SK-N-SH treated with all-trans-retinoic acid at 6 μM for 48 hours (cell line): ENCODE results near the gene PDCD7.

Experiments used
- OSR1 ChIP-seq: fragments of 250-450 bp; sonication (Bioruptor Pico); IDR thresholded peaks from 2 replicates; pipeline ENCODE4 v1.8.0; 2022; ENCODE audit warnings: moderate library complexity, mild to moderate bottlenecking, inconsistent platforms
- PPARA ChIP-seq: fragments of 250-450 bp; sonication (Bioruptor Pico); IDR thresholded peaks from 2 replicates; pipeline ENCODE4 v1.5.0; 2020; ENCODE audit warnings: mild to moderate bottlenecking, borderline replicate concordance
- RARB ChIP-seq: fragments of 250-450 bp; sonication (Bioruptor Pico); IDR thresholded peaks from 2 replicates; pipeline ENCODE4 v1.8.0; 2021; ENCODE audit warnings: mild to moderate bottlenecking, moderate library complexity
- SNAI2 ChIP-seq: fragments of 250-450 bp; sonication (Bioruptor Pico); IDR thresholded peaks from 2 replicates; pipeline ENCODE4 v1.5.0; 2020; ENCODE audit warnings: mild to moderate bottlenecking, moderate library complexity
- ZFP30 ChIP-seq: fragments of 450-650 bp; formaldehyde crosslinking; IDR thresholded peaks from 2 replicates; pipeline ENCODE4 v1.5.0; 2022; ENCODE audit warnings: mild to moderate bottlenecking, moderate library complexity
- ZNF70 ChIP-seq: fragments of 450-650 bp; formaldehyde crosslinking; IDR thresholded peaks from 2 replicates; pipeline ENCODE4 v1.5.0; 2020; ENCODE audit warnings: mild to moderate bottlenecking, moderate library complexity
- TF ChIP-seq, protein P1 (sequence below): fragments of 250-450 bp; sonication (Bioruptor Pico); IDR thresholded peaks from 2 replicates; pipeline ENCODE4 v1.5.1; 2020; ENCODE audit warnings: low read depth, mild to moderate bottlenecking, moderate library complexity
- TF ChIP-seq, protein P2 (sequence below): fragments of 250-450 bp; sonication (Bioruptor Pico); IDR thresholded peaks from 2 replicates; pipeline ENCODE4 v1.8.0; 2020; ENCODE audit warnings: mild to moderate bottlenecking, moderate library complexity, borderline replicate concordance

DNA sequence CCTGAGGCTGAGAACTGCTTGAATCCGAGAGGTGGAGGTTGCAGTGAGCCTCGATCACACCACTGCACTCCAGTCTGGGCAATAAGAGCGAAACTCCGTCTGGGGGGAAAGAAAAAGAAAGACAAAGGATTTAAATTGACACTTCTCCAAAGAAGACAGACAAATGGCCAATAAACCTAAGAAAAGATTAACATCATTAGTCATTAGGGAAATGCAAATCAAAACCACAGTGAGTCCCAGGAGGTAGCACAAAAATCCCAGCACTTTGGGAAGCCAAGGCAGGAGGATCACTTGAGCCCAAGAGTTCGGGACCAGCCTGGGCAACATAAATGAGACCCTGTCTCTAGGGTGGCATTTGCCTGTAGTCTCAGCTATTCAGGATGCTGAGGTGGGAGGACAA lies 38.9 kb upstream of the PDCD7 start:
- TF ChIP-seq, protein P1, sequence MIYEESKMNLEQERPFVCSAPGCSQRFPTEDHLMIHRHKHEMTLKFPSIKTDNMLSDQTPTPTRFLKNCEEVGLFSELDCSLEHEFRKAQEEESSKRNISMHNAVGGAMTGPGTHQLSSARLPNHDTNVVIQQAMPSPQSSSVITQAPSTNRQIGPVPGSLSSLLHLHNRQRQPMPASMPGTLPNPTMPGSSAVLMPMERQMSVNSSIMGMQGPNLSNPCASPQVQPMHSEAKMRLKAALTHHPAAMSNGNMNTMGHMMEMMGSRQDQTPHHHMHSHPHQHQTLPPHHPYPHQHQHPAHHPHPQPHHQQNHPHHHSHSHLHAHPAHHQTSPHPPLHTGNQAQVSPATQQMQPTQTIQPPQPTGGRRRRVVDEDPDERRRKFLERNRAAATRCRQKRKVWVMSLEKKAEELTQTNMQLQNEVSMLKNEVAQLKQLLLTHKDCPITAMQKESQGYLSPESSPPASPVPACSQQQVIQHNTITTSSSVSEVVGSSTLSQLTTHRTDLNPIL (CRISPR knock-in tag): no peak
- TF ChIP-seq ZFP30 (no peak), RARB (CRISPR knock-in tag) (no peak), SNAI2 (CRISPR knock-in tag) (no peak), OSR1 (no peak), ZNF70 (CRISPR knock-in tag) (no peak), PPARA (no peak)
- TF ChIP-seq, protein P2, sequence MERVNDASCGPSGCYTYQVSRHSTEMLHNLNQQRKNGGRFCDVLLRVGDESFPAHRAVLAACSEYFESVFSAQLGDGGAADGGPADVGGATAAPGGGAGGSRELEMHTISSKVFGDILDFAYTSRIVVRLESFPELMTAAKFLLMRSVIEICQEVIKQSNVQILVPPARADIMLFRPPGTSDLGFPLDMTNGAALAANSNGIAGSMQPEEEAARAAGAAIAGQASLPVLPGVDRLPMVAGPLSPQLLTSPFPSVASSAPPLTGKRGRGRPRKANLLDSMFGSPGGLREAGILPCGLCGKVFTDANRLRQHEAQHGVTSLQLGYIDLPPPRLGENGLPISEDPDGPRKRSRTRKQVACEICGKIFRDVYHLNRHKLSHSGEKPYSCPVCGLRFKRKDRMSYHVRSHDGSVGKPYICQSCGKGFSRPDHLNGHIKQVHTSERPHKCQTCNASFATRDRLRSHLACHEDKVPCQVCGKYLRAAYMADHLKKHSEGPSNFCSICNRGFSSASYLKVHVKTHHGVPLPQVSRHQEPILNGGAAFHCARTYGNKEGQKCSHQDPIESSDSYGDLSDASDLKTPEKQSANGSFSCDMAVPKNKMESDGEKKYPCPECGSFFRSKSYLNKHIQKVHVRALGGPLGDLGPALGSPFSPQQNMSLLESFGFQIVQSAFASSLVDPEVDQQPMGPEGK (CRISPR knock-in tag): no peak
